NK-92 treated with Interleukin-12 subunit alpha and Interleukin-12 subunit beta, amount 100 ng/mL, for 24 hours (cell line): ENCODE data around the gene BLTP1.

Experiments used
- DNase-seq: peaks from one replicate; lab custom pipeline; 2025; lab: John Stamatoyannopoulos, UW

Gene BLTP1

DNA sequence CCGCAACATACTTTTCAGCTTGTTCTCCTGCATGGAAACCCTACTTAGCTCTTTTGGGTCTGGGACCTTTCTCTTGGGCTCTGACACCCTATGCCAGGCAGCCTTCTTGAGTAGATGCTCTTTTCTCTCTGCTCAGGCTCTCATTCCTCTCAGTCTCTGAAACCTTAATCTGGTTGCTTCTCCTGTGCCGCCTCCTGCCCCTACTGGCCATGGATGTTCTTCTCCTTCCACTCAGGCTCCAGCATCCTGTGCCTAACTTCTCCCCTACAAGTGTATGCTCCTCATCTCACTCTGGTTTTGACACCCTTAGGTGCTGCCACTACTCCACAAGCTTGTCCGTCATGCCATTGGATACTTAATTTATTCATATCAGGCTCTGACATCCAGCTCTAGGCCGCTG is 15.2 kb downstream of the BLTP1 start:
- DNase-seq = no peak

DNA sequence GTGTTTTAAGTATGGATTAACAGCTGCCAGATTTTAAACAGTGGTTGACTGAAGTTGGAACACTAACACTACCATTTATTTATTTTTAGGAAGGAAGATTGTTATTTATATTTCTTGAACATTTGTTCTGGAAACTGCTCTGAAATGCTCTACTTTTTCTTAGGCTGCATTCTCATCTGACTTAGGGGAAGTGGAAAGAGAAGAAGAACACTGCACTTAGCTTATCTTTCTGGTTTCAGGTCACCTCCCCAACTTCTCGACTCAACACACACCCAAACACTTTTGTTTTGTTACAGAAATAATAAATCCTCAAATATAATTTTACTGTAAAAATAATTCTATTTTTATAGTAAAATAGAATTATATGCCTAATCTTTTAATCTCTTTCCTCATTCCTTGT is 18.6 kb downstream of the BLTP1 start:
- no peak for DNase-seq

DNA sequence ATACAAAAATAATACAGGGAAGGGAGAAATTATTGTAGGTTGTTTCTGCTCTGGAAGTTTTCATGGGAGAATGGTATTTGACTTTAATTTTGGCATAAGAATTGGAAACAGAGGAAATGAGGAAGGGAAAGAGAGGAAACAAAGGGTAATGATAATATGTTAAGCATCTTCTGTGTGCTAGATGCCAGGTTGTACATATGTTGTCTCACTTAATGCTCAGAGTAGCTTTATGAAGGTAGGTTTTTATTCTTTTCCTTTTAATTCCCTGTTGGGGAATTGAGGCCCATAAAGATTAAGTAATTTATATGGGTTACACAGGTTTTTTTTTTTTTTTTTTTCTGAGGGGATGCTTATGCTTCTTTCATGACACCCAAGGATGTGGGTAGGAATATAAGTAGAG is 19.2 kb downstream of the BLTP1 start:
- no peak for DNase-seq

GRCh38 chr4:122172266-122172665 is 20.1 kb downstream of the BLTP1 start:
- no peak for DNase-seq

- no peak for DNase-seq
These were observed 26.8 kb downstream of the BLTP1 start for GRCh38 chr4:122178961-122179360.

- DNase-seq = no peak
These were observed 43.6 kb downstream of the BLTP1 start for GRCh38 chr4:122195718-122196117.
